ENCODE results near the gene DISC1.

The DISC1 gene

DNA sequence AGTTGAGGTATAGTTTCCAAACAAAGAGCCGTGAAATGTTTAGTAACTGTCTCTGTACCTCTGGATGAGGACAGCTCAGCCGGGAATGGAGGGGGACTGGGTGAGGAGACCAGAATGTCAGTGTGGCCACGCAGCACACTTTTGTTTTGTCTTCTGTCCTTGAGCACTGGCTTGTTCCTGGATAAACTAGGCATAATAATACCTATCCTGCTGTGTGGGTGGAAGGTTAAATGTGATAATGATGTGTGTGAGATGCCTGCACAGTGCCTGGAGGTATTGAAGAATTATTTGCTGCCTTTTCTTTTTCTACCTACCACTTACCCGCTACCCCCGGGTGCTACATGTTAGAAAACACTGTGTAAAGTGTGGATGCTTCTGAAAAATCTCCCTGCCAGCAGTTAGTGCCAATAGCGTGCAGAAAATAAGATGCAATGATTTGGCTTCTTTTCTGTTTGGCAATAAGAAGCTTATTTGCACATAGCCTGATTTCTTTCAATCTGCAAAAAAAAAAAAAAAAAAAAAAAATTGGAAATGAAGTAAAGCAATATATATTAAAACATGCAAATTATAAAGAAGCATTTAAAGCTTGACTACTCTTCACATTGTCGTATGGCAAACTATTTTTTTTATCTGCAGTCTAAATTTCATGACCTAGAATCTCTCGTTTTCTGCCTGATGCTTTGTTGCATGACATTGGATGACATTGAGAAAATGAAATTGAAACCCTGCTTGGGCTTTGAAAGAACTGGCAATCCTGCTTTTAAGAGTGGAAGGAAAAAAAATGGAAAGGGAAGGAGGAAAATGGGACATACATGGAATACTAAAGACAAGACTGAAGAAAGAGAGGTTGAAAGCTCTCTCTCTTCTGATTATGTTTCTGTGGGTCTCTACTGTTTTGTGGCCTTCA, 89.5 kb downstream of the DISC1 start:
- Mint-ChIP-seq H3K27ac (no peak overlapping the region), H3K27me3 (ENCODE audit: low read depth, poor library complexity) (peaks cover 4% of the 10 kb centered on the region), H3K4me3 (no peak overlapping the region), H3K4me1 (no peaks in the 10 kb centered on the region), H3K36me3 (ENCODE audit: low read depth) (peaks cover 9% of the 10 kb centered on the region), H3K9me3 (peaks cover 7% of the 10 kb centered on the region)
- DNase-seq, result no peak
- TF ChIP-seq, protein P1, sequence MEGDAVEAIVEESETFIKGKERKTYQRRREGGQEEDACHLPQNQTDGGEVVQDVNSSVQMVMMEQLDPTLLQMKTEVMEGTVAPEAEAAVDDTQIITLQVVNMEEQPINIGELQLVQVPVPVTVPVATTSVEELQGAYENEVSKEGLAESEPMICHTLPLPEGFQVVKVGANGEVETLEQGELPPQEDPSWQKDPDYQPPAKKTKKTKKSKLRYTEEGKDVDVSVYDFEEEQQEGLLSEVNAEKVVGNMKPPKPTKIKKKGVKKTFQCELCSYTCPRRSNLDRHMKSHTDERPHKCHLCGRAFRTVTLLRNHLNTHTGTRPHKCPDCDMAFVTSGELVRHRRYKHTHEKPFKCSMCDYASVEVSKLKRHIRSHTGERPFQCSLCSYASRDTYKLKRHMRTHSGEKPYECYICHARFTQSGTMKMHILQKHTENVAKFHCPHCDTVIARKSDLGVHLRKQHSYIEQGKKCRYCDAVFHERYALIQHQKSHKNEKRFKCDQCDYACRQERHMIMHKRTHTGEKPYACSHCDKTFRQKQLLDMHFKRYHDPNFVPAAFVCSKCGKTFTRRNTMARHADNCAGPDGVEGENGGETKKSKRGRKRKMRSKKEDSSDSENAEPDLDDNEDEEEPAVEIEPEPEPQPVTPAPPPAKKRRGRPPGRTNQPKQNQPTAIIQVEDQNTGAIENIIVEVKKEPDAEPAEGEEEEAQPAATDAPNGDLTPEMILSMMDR (IDR thresholded peaks at IDR 0.05), result no peak

DNA sequence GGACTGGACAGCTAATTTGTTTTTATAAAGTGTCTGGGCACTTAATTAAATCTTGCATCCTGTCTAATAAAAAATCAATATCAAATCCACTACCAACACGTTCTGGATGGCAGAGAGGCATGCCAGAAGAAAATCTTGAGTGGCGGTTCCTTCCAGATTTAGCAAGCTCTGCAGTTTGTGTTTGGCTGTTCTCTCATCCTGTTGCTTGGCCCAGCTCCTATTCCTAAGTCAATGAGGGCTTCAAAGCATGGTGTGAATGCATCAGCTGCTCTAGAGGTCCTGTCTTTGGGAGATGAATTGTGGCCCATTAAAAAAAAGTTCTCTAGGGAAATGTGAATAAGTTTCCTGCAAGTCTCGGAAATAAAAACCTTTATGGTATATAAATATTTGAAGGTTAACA, 90.3 kb downstream of the DISC1 start:
- H3K27ac Mint-ChIP-seq, result no peak overlapping the region
- DNase-seq, result no peak
- no peak overlapping the region for H3K4me3 Mint-ChIP-seq
- TF ChIP-seq, protein P1 (IDR thresholded peaks at IDR 0.05), result no peak
- peaks cover 6% of the 10 kb centered on the region for H3K36me3 Mint-ChIP-seq (ENCODE audit: low read depth)
- peaks cover 4% of the 10 kb centered on the region for H3K27me3 Mint-ChIP-seq (ENCODE audit: low read depth, poor library complexity)
- peaks cover 7% of the 10 kb centered on the region for H3K9me3 Mint-ChIP-seq
- no peaks in the 10 kb centered on the region for H3K4me1 Mint-ChIP-seq

DNA sequence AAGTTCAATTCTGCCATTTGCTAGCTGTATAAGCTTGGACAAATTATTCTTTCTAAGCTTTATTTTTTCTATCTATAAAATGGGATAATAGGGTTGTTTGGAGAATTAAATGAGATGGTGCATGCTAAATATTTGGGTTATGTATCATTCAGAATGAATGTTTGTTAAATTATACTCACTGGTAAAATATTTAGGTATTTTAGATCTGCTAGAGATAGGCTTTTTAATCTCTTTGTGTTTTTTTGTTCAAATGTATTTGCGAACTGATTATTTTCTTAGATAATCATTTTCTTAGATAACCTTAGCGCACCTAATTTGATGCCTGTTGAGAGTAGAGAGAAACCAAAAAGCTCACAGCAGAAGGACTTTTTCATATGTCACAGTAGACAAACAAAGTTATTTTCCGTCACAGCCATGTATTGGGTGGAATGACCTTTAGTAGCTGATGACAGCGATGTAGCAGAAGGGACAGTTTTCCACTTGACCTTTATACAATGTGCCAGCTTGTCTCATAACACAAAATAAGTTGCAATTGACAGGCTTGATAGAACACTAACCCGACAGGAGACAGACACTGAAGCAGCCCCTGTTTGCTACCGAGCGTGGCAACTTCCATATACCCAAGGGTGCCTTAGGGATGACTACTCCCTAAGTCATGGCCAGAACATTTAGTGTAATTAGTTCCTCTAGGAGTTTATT, 93.0 kb downstream of the DISC1 start:
- H3K36me3 Mint-ChIP-seq (ENCODE audit: low read depth), result no peaks in the 10 kb centered on the region
- no peak overlapping the region for H3K4me3 Mint-ChIP-seq
- H3K27ac Mint-ChIP-seq, result no peak overlapping the region
- DNase-seq, result no peak
- peaks cover 4% of the 10 kb centered on the region for H3K27me3 Mint-ChIP-seq (ENCODE audit: low read depth, poor library complexity)
- H3K4me1 Mint-ChIP-seq, result peaks cover 2% of the 10 kb centered on the region
- TF ChIP-seq, protein P1 (IDR thresholded peaks at IDR 0.05), result no peak
- no peaks in the 10 kb centered on the region for H3K9me3 Mint-ChIP-seq

DNA sequence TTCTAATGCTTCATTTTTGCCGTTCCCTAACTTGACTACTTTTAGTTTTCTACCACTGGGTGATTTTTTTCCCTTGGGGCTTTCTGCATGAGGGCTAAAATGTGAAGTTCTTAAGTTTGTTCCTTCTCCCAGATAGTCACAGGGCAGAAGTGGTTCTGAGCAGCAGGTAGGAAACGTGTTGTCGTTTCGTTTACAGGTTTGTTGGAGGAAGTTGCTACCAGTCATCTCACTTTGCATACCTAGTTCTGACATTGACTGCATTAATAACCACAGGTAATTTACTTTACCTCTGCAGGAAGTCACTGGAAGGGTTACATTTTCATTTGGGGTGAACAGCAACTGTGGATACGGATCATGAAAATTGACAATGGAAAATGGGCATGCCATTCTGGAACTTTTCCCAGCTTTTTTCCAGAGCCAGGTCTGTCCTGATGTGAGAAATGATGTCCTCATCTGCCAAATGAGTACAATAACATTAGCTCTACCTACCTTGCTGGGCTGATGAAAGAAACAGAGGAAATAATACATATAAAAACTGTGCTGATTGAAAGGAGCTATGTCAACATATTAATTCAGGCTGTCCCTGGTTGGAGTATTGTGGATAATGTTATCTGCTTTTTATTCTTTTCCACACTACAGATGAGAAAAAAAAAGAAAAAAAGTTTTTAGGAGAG, 94.2 kb downstream of the DISC1 start:
- H3K27me3 Mint-ChIP-seq (ENCODE audit: low read depth, poor library complexity), result peaks cover 4% of the 10 kb centered on the region
- H3K4me1 Mint-ChIP-seq, result peaks cover 13% of the 10 kb centered on the region
- no peak overlapping the region for H3K27ac Mint-ChIP-seq
- no peak overlapping the region for H3K4me3 Mint-ChIP-seq
- TF ChIP-seq, protein P1 (IDR thresholded peaks at IDR 0.05), result no peak
- no peaks in the 10 kb centered on the region for H3K36me3 Mint-ChIP-seq (ENCODE audit: low read depth)
- DNase-seq, result no peak
- no peaks in the 10 kb centered on the region for H3K9me3 Mint-ChIP-seq

DNA sequence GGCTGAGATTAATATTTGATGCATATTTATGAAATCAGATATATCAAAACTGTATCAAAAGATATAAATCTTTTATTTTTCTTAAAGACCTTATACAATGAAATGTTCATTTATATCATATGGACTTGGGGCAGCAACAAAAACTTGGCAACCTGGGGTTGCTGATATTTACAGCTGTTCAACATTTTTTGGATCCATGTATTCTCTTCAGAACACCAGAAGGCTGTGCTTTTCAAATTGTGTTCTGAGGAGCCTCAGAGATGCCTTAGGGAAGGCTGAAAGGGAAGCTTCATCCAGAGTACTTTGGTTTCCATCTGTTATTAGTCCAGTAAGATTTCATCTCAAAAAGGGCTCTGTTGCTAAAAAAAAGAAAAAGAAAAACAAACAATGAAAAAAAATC, 94.8 kb downstream of the DISC1 start:
- peaks cover 13% of the 10 kb centered on the region for H3K4me1 Mint-ChIP-seq
- no peak for DNase-seq

More for the DNA sequence above, 94.8 kb downstream of the DISC1 start:
- Mint-ChIP-seq H3K4me3 (no peak overlapping the region), H3K27me3 (ENCODE audit: low read depth, poor library complexity) (peaks cover 2% of the 10 kb centered on the region), H3K9me3 (no peaks in the 10 kb centered on the region), H3K36me3 (ENCODE audit: low read depth) (no peaks in the 10 kb centered on the region), H3K27ac (no peak overlapping the region)
- TF ChIP-seq, protein P1 (IDR thresholded peaks at IDR 0.05), result no peak
